Tibial nerve (tissue), 3 donors: ENCODE data around the gene MYO1D.

Experiments used
- POLR2A ChIP-seq, 2 donors: fragments of 450-650 bp; IDR thresholded peaks; one replicate each; pipeline ENCODE4 v1.6.1; 2017; ENCODE audit warnings: antibody characterized with exemption in 2 of 2, mild to moderate bottlenecking in 2 of 2, moderate library complexity in 2 of 2
- TF ChIP-seq, protein P1 (sequence below), 5 experiments: fragments of 200-600 bp in 3 of 5; fragments of 450-650 bp in 2 of 5; sonication (generic) in 3 of 5; IDR thresholded peaks; one replicate each; pipeline ENCODE4 v1.5.1; 2016 to 2019; ENCODE audit warnings: antibody characterized with exemption in 5 of 5, mild to moderate bottlenecking in 3 of 5, moderate library complexity in 2 of 5

GRCh38 chr17:32566303-32566702 is 310.6 kb downstream of the MYO1D start:
- TF ChIP-seq, protein P1, sequence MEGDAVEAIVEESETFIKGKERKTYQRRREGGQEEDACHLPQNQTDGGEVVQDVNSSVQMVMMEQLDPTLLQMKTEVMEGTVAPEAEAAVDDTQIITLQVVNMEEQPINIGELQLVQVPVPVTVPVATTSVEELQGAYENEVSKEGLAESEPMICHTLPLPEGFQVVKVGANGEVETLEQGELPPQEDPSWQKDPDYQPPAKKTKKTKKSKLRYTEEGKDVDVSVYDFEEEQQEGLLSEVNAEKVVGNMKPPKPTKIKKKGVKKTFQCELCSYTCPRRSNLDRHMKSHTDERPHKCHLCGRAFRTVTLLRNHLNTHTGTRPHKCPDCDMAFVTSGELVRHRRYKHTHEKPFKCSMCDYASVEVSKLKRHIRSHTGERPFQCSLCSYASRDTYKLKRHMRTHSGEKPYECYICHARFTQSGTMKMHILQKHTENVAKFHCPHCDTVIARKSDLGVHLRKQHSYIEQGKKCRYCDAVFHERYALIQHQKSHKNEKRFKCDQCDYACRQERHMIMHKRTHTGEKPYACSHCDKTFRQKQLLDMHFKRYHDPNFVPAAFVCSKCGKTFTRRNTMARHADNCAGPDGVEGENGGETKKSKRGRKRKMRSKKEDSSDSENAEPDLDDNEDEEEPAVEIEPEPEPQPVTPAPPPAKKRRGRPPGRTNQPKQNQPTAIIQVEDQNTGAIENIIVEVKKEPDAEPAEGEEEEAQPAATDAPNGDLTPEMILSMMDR (IDR thresholded peaks at IDR 0.05), result no peak
- TF ChIP-seq POLR2A (IDR thresholded peaks at IDR 0.05), result no peak
